CD4-positive, CD25-positive, alpha-beta regulatory T cell (primary cell): ENCODE results near the gene ZNF619. TPM values are rescaled to one million over a fixed set of nuclear protein-coding genes. Genes with fewer than 3 reads are reported as not detected.

Experiments
- ATAC-seq, 2 donors: fragments of 150-1000 bp; cut with Tn5 transposase; one replicate each; pipeline ENCODE4 v1.10.0; 2021; ENCODE audit warnings: low read depth in 2 of 2, moderate number of reproducible peaks in 2 of 2, moderate library complexity in 1 of 2
- DNase-seq, 3 donors: peaks; one replicate each; pipeline versions ENCODE4 v3.0.0 to v3.0.0-alpha.2; 2012 to 2022; ENCODE audit warnings: mixed read lengths in 1 of 3
- H3K27ac ChIP-seq: one replicate; pipeline ENCODE4 v1.7.0; 2013; ENCODE audit warnings: mild to moderate bottlenecking, low read length; ENCODE audit not compliant: insufficient read depth, poor library complexity, severe bottlenecking
- H3K27me3 ChIP-seq: one replicate; pipeline ENCODE4 v1.7.0; 2013; ENCODE audit warnings: low read length; ENCODE audit not compliant: control insufficient read depth, insufficient read depth
- H3K36me3 ChIP-seq: one replicate; pipeline ENCODE4 v1.7.0; 2013; ENCODE audit warnings: mild to moderate bottlenecking, low read length, moderate library complexity; ENCODE audit not compliant: control insufficient read depth, insufficient read depth
- H3K4me1 ChIP-seq: 2 replicates; pipeline ENCODE4 v1.7.0; 2013; ENCODE audit warnings: mild to moderate bottlenecking, low read length; ENCODE audit not compliant: insufficient read depth, control insufficient read depth, poor library complexity, severe bottlenecking
- H3K4me3 ChIP-seq: one replicate; pipeline ENCODE4 v1.7.0; 2013; ENCODE audit warnings: low read depth, mild to moderate bottlenecking, low read length, moderate library complexity
- H3K9me3 ChIP-seq, 2 experiments: 1 replicate in 1 of 2; 2 replicates in 1 of 2; pipeline ENCODE4 v1.7.0; 2013; ENCODE audit warnings: low read length in 2 of 2, mild to moderate bottlenecking in 1 of 2, moderate library complexity in 1 of 2; ENCODE audit not compliant: control insufficient read depth in 2 of 2
- H3K27ac Mint-ChIP-seq, 3 donors: one replicate each; pipeline ENCODE4 v1.8.0; 2020 to 2022; ENCODE audit warnings: mild to moderate bottlenecking in 3 of 3, mixed read lengths in 3 of 3, moderate library complexity in 2 of 3
- H3K27me3 Mint-ChIP-seq: one replicate; pipeline ENCODE4 v1.8.0; 2022; ENCODE audit warnings: mild to moderate bottlenecking, mixed read lengths
- H3K36me3 Mint-ChIP-seq: one replicate; pipeline ENCODE4 v1.8.0; 2020; ENCODE audit warnings: mixed read lengths
- H3K4me1 Mint-ChIP-seq, 4 donors: one replicate each; pipeline ENCODE4 v1.8.0; 2020 to 2022; ENCODE audit warnings: mixed read lengths in 4 of 4, mild to moderate bottlenecking in 1 of 4
- H3K4me3 Mint-ChIP-seq, 4 donors: one replicate each; pipeline ENCODE4 v1.8.0; 2020 to 2022; ENCODE audit warnings: mild to moderate bottlenecking in 4 of 4, mixed read lengths in 4 of 4, moderate library complexity in 3 of 4
- H3K9me3 Mint-ChIP-seq, 7 donors: one replicate each; pipeline ENCODE4 v1.8.0; 2020 to 2022; ENCODE audit warnings: mixed read lengths in 7 of 7, mild to moderate bottlenecking in 3 of 7, moderate library complexity in 2 of 7
- polyA plus RNA-seq, 4 donors: library from polyadenylated mRNA; unstranded; fragments of 300-500 nt; fragmentation: Illumina TruSeq; gene quantifications; one replicate each; pipeline ENCODE4 v1.2.3, GENCODE V29; 2021
- total RNA-seq: library from RNA; stranded (reverse); gene quantifications from one replicate; pipeline ENCODE4 v1.2.3, GENCODE V29; 2022

Gene ZNF619
- total and polyA plus RNA-seq, 5 donors from 2014 or later: 2.1 to 5.3 (median 3.4) TPM

- H3K9me3 ChIP-seq: no peaks in the 10 kb centered on the region
- H3K4me3 ChIP-seq: no peak overlapping the region
- Mint-ChIP-seq H3K27me3 (no peaks in the 10 kb centered on the region), H3K9me3 (peaks cover 0 to 1% (median 0%) of the 10 kb centered on the region in 7 donors), H3K27ac (no peak overlapping the region), H3K4me1 (peaks cover 12 to 30% (median 21%) of the 10 kb centered on the region in 4 donors), H3K4me3 (peak overlapping the region in 1 of 4 donors; percentile 61), H3K36me3 (peaks cover 7% of the 10 kb centered on the region)
- ATAC-seq: no peak
- peaks cover 17% of the 10 kb centered on the region for H3K4me1 ChIP-seq
- H3K36me3 ChIP-seq: no peaks in the 10 kb centered on the region
- DNase-seq: no peak
- no peaks in the 10 kb centered on the region for H3K27me3 ChIP-seq
- H3K27ac ChIP-seq: no peak overlapping the region
Measured at GRCh38 chr3:40521254-40521653, 44.3 kb downstream of the ZNF619 start.

- no peaks in the 10 kb centered on the region for H3K9me3 ChIP-seq
- H3K27me3 ChIP-seq: no peaks in the 10 kb centered on the region
- H3K27ac Mint-ChIP-seq: peak overlapping the region; percentile 57 to 95 (median 93)
- peak overlapping the region; percentile 77 for H3K4me3 ChIP-seq
- peaks cover 0 to 4% (median 0%) of the 10 kb centered on the region in 7 donors for H3K9me3 Mint-ChIP-seq
- peaks cover 19% of the 10 kb centered on the region for H3K36me3 Mint-ChIP-seq
- H3K4me3 Mint-ChIP-seq: peak overlapping the region; percentile 95 to 97 (median 96)
- peaks cover 8% of the 10 kb centered on the region for H3K36me3 ChIP-seq
- peaks cover 22 to 50% (median 31%) of the 10 kb centered on the region in 4 donors for H3K4me1 Mint-ChIP-seq
- no peaks in the 10 kb centered on the region for H3K27me3 Mint-ChIP-seq
- no peak for DNase-seq
- peaks cover 17% of the 10 kb centered on the region for H3K4me1 ChIP-seq
- ATAC-seq: no peak
- no peak overlapping the region for H3K27ac ChIP-seq
Measured at GRCh38 chr3:40523781-40524180, 46.9 kb downstream of the ZNF619 start.

GRCh38 chr3:40524222-40524567 lies 47.3 kb downstream of the ZNF619 start:
- H3K4me1 ChIP-seq: peaks cover 17% of the 10 kb centered on the region
- no peaks in the 10 kb centered on the region for H3K9me3 ChIP-seq
- peaks cover 22% of the 10 kb centered on the region for H3K36me3 Mint-ChIP-seq
- peaks cover 12% of the 10 kb centered on the region for H3K36me3 ChIP-seq
- no peaks in the 10 kb centered on the region for H3K27me3 Mint-ChIP-seq
- H3K27ac Mint-ChIP-seq: peak overlapping the region; percentile 57 to 95 (median 93)
- peak overlapping the region; percentile 95 to 97 (median 96) for H3K4me3 Mint-ChIP-seq
- peak; percentile 4 to 13 for ATAC-seq
- H3K4me3 ChIP-seq: peak overlapping the region; percentile 77
- H3K4me1 Mint-ChIP-seq: peaks cover 22 to 51% (median 33%) of the 10 kb centered on the region in 4 donors
- no peak for DNase-seq
- peak overlapping the region; percentile 77 for H3K27ac ChIP-seq
- no peaks in the 10 kb centered on the region for H3K27me3 ChIP-seq
- peaks cover 0 to 4% (median 0%) of the 10 kb centered on the region in 7 donors for H3K9me3 Mint-ChIP-seq

- Mint-ChIP-seq H3K4me1 (peaks cover 23 to 51% (median 33%) of the 10 kb centered on the region in 4 donors), H3K4me3 (peak within 1 kb of the TSS; percentile 95 to 97 (median 96)), H3K36me3 (peaks cover 27% of the 10 kb centered on the region), H3K27me3 (no peaks in the 10 kb centered on the region), H3K9me3 (peaks cover 0 to 4% (median 0%) of the 10 kb centered on the region in 7 donors), H3K27ac (peak within 1 kb of the TSS; percentile 57 to 97 (median 93))
- peak within 1 kb of the TSS; percentile 84 for H3K4me3 ChIP-seq
- H3K27ac ChIP-seq: peak within 1 kb of the TSS; percentile 77
- no peaks in the 10 kb centered on the region for H3K27me3 ChIP-seq
- ATAC-seq (peak; percentile 97 to 98), DNase-seq (peak; percentile 72 to 89 (median 75))
- H3K36me3 ChIP-seq: peaks cover 17% of the 10 kb centered on the region
- H3K4me1 ChIP-seq: peaks cover 17% of the 10 kb centered on the region
- H3K9me3 ChIP-seq: no peaks in the 10 kb centered on the region
Measured at GRCh38 chr3:40524568-40525285, 47.8 kb downstream of the ZNF619 start, which contains the start of gene ZNF621. Gene ZNF621 (plus strand): TSS chr3:40524960. CDS start chr3:40525841, 881 bp downstream.

- H3K27me3 Mint-ChIP-seq: no peaks in the 10 kb centered on the region
- peak overlapping the region in 2 of 4 donors; percentile 11 to 35 for H3K4me3 Mint-ChIP-seq
- peaks cover 0 to 17% (median 4%) of the 10 kb centered on the region in 7 donors for H3K9me3 Mint-ChIP-seq
- ATAC-seq (no peak), DNase-seq (no peak)
- peaks cover 54% of the 10 kb centered on the region for H3K36me3 ChIP-seq
- H3K27me3 ChIP-seq: no peaks in the 10 kb centered on the region
- no peak overlapping the region for H3K4me3 ChIP-seq
- H3K4me1 Mint-ChIP-seq: peaks cover 19 to 45% (median 34%) of the 10 kb centered on the region in 4 donors
- no peak overlapping the region for H3K27ac ChIP-seq
- peaks cover 17% of the 10 kb centered on the region for H3K4me1 ChIP-seq
- H3K36me3 Mint-ChIP-seq: peaks cover 63% of the 10 kb centered on the region
- peaks cover 9% of the 10 kb centered on the region in 2 experiments for H3K9me3 ChIP-seq
- no peak overlapping the region for H3K27ac Mint-ChIP-seq
Measured at GRCh38 chr3:40528426-40528825, 51.5 kb downstream of the ZNF619 start.

- DNase-seq (no peak), ATAC-seq (no peak)
- H3K27me3 ChIP-seq: no peaks in the 10 kb centered on the region
- H3K4me3 Mint-ChIP-seq: no peak overlapping the region
- no peak overlapping the region for H3K27ac Mint-ChIP-seq
- peaks cover 9% of the 10 kb centered on the region in 2 experiments for H3K9me3 ChIP-seq
- H3K36me3 Mint-ChIP-seq: peaks cover 85% of the 10 kb centered on the region
- no peak overlapping the region for H3K27ac ChIP-seq
- peaks cover 65% of the 10 kb centered on the region for H3K36me3 ChIP-seq
- H3K4me3 ChIP-seq: no peak overlapping the region
- H3K4me1 Mint-ChIP-seq: peaks cover 0 to 15% (median 11%) of the 10 kb centered on the region in 4 donors
- H3K4me1 ChIP-seq: no peaks in the 10 kb centered on the region
- no peaks in the 10 kb centered on the region for H3K27me3 Mint-ChIP-seq
- H3K9me3 Mint-ChIP-seq: peaks cover 0 to 23% (median 4%) of the 10 kb centered on the region in 7 donors
Measured at GRCh38 chr3:40532252-40532651, 55.3 kb downstream of the ZNF619 start.

GRCh38 chr3:40534283-40534682 lies 57.4 kb downstream of the ZNF619 start:
- Histone ChIP-seq H3K36me3 (peaks cover 54% of the 10 kb centered on the region), H3K4me3 (no peak overlapping the region), H3K27ac (no peak overlapping the region), H3K27me3 (no peaks in the 10 kb centered on the region), H3K9me3 (peaks cover 9% of the 10 kb centered on the region in 2 experiments), H3K4me1 (no peaks in the 10 kb centered on the region)
- Mint-ChIP-seq H3K27me3 (no peaks in the 10 kb centered on the region), H3K27ac (no peak overlapping the region), H3K4me1 (peaks cover 0 to 5% (median 0%) of the 10 kb centered on the region in 4 donors), H3K36me3 (peaks cover 82% of the 10 kb centered on the region), H3K4me3 (no peak overlapping the region), H3K9me3 (peaks cover 0 to 29% (median 2%) of the 10 kb centered on the region in 7 donors)
- ATAC-seq (no peak), DNase-seq (no peak)
